Body of pancreas (tissue), 4 donors: ENCODE measurements around the gene CLDN24.

Experiments used
- CTCF ChIP-seq, 7 experiments: fragments of 450-650 bp in 4 of 7; fragments of 200-600 bp in 3 of 7; sonication (generic) in 3 of 7; IDR thresholded peaks; one replicate each; pipeline ENCODE4 v1.5.1; 2016 to 2019; ENCODE audit warnings: antibody characterized with exemption in 7 of 7
- POLR2A ChIP-seq, 3 donors: fragments of 450-650 bp; IDR thresholded peaks; one replicate each; pipeline ENCODE4 v1.6.1; 2016; ENCODE audit warnings: antibody characterized with exemption in 3 of 3, mild to moderate bottlenecking in 2 of 3

GRCh38 chr4:183335369-183335940 lies 13.2 kb upstream of the CLDN24 start:
- no peak for TF ChIP-seq CTCF (IDR thresholded peaks at IDR 0.05)
- no peak for TF ChIP-seq POLR2A (IDR thresholded peaks at IDR 0.05)
